ENCODE measurements around the gene ELP1.

Gene ELP1

GRCh38 chr9:108876425-108876824 is 57.5 kb downstream of the ELP1 start:
- no peak for DNase-seq (ENCODE audit: low read depth in 1 of 2, low spot score in 1 of 2)
- no peak overlapping the region for H3K4me3 ChIP-seq (replicated peaks; ENCODE audit: insufficient read depth, low read length)
- TF ChIP-seq CTCF (IDR thresholded peaks at IDR 0.05; ENCODE audit: insufficient read depth, low read length) (no peak), SPI1 (IDR thresholded peaks at IDR 0.05; ENCODE audit: borderline replicate concordance, low read depth) (no peak), GABPA (IDR thresholded peaks at IDR 0.05; ENCODE audit: low read depth) (no peak), POLR2AphosphoS5 (IDR thresholded peaks at IDR 0.05; ENCODE audit: low read depth) (no peak), REST (IDR thresholded peaks at IDR 0.05; ENCODE audit: insufficient replicate concordance, low read depth) (no peak)
- H3K27ac ChIP-seq (replicated peaks) = no peak overlapping the region
- H3K27me3 ChIP-seq (ENCODE audit: insufficient read depth, poor library complexity, severe bottlenecking) = no peaks in the 10 kb centered on the region

GRCh38 chr9:108874058-108874788 is 59.7 kb downstream of the ELP1 start:
- DNase-seq (ENCODE audit: low read depth in 1 of 2, low spot score in 1 of 2) = no peak
- Histone ChIP-seq H3K4me3 (replicated peaks; ENCODE audit: insufficient read depth, low read length) (no peak overlapping the region), H3K27ac (replicated peaks) (no peak overlapping the region), H3K27me3 (ENCODE audit: insufficient read depth, poor library complexity, severe bottlenecking) (no peaks in the 10 kb centered on the region)
- no peak for TF ChIP-seq POLR2AphosphoS5 (IDR thresholded peaks at IDR 0.05; ENCODE audit: low read depth)
- no peak for TF ChIP-seq REST (IDR thresholded peaks at IDR 0.05; ENCODE audit: insufficient replicate concordance, low read depth)
- no peak for TF ChIP-seq GABPA (IDR thresholded peaks at IDR 0.05; ENCODE audit: low read depth)

GRCh38 chr9:108869092-108869725 is 64.7 kb downstream of the ELP1 start:
- TF ChIP-seq POLR2AphosphoS5 (IDR thresholded peaks at IDR 0.05; ENCODE audit: low read depth) (no peak), SPI1 (IDR thresholded peaks at IDR 0.05; ENCODE audit: borderline replicate concordance, low read depth) (no peak), GABPA (IDR thresholded peaks at IDR 0.05; ENCODE audit: low read depth) (no peak), CTCF (IDR thresholded peaks at IDR 0.05; ENCODE audit: insufficient read depth, low read length) (no peak), REST (IDR thresholded peaks at IDR 0.05; ENCODE audit: insufficient replicate concordance, low read depth) (no peak)
- no peak for DNase-seq (ENCODE audit: low read depth in 1 of 2, low spot score in 1 of 2)
- Histone ChIP-seq H3K4me3 (replicated peaks; ENCODE audit: insufficient read depth, low read length) (no peak overlapping the region), H3K27ac (replicated peaks) (no peak overlapping the region), H3K27me3 (ENCODE audit: insufficient read depth, poor library complexity, severe bottlenecking) (no peaks in the 10 kb centered on the region)

Data from HL-60 (cell line).